Tibial nerve (tissue), 3 donors: ENCODE data around the gene ADCY10.

Source experiments
- CTCF ChIP-seq, 5 experiments: fragments of 200-600 bp in 3 of 5; fragments of 450-650 bp in 2 of 5; sonication (generic) in 3 of 5; IDR thresholded peaks; one replicate each; pipeline ENCODE4 v1.5.1; 2016 to 2019; ENCODE audit warnings: antibody characterized with exemption in 5 of 5, mild to moderate bottlenecking in 3 of 5, moderate library complexity in 2 of 5
- POLR2A ChIP-seq, 2 donors: fragments of 450-650 bp; IDR thresholded peaks; one replicate each; pipeline ENCODE4 v1.6.1; 2017; ENCODE audit warnings: antibody characterized with exemption in 2 of 2, mild to moderate bottlenecking in 2 of 2, moderate library complexity in 2 of 2

GRCh38 chr1:167909691-167910180 is 4.2 kb downstream of the ADCY10 start:
- no peak for TF ChIP-seq CTCF (IDR thresholded peaks at IDR 0.05)
- TF ChIP-seq POLR2A (IDR thresholded peaks at IDR 0.05), result no peak
